ENCODE results near the gene GCC1. TPM values are rescaled to one million over a fixed set of nuclear protein-coding genes. Genes with fewer than 3 reads are reported as not detected.
"Not testable (repeated sequence)": the region's sequence is repeated elsewhere in the genome, so short reads cannot be mapped to it uniquely, and the experiment has no call there.

Gene GCC1
- total RNA-seq, 1 donor from 2014 or later = 11.2 TPM

- Histone ChIP-seq H3K9me3 (no peaks in the 10 kb centered on the region), H3K27me3 (no peaks in the 10 kb centered on the region), H3K36me3 (peaks cover 0 to 3% of the 10 kb centered on the region in 2 donors), H3K4me3 (no peak overlapping the region), H3K4me1 (no peaks in the 10 kb centered on the region), H3K27ac (no peak overlapping the region)
- intact Hi-C loops (cut with DNase I) = no loop called here
- DNase-seq (ENCODE audit: low spot score in 2 of 2) = no peak
- TF ChIP-seq CTCF (IDR thresholded peaks at IDR 0.05) = no peak
Measured at GRCh38 chr7:127571741-127572505, 13.5 kb downstream of the GCC1 start.

- intact Hi-C loops (cut with DNase I); DNase-seq (ENCODE audit: low spot score in 2 of 2); H3K4me1 ChIP-seq; H3K36me3 ChIP-seq; H3K4me3 ChIP-seq; H3K27ac ChIP-seq; H3K9me3 ChIP-seq; H3K27me3 ChIP-seq: not testable (repeated sequence)
Measured at GRCh38 chr7:127568034-127568433, 17.4 kb downstream of the GCC1 start.

- Histone ChIP-seq H3K9me3 (peaks cover 0 to 8% of the 10 kb centered on the region in 2 donors), H3K4me3 (no peak overlapping the region), H3K27ac (no peak overlapping the region), H3K27me3 (no peaks in the 10 kb centered on the region), H3K36me3 (no peaks in the 10 kb centered on the region), H3K4me1 (no peaks in the 10 kb centered on the region)
- TF ChIP-seq CTCF (IDR thresholded peaks at IDR 0.05) = no peak
- intact Hi-C loops (cut with DNase I) = no loop called here
- DNase-seq (ENCODE audit: low spot score in 2 of 2) = no peak
Measured at GRCh38 chr7:127566242-127566641, 19.2 kb downstream of the GCC1 start.

- intact Hi-C loops (cut with DNase I) = no loop called here
- Histone ChIP-seq H3K27me3 (no peaks in the 10 kb centered on the region), H3K4me3 (no peak overlapping the region), H3K27ac (no peak overlapping the region), H3K4me1 (no peaks in the 10 kb centered on the region), H3K36me3 (no peaks in the 10 kb centered on the region), H3K9me3 (peaks cover 0 to 2% of the 10 kb centered on the region in 2 donors)
- DNase-seq (ENCODE audit: low spot score in 2 of 2) = no peak
- peak in 1 of 3 experiments; percentile 16 for TF ChIP-seq CTCF (IDR thresholded peaks at IDR 0.05)
Measured at GRCh38 chr7:127557803-127558202, 27.6 kb downstream of the GCC1 start.

GRCh38 chr7:127556404-127556803 lies 29.0 kb downstream of the GCC1 start:
- TF ChIP-seq CTCF (IDR thresholded peaks at IDR 0.05) = no peak
- Histone ChIP-seq H3K4me3 (no peak overlapping the region), H3K36me3 (no peaks in the 10 kb centered on the region), H3K27ac (no peak overlapping the region), H3K27me3 (no peaks in the 10 kb centered on the region), H3K9me3 (no peaks in the 10 kb centered on the region), H3K4me1 (no peaks in the 10 kb centered on the region)
- intact Hi-C loops (cut with DNase I) = no loop called here
- DNase-seq (ENCODE audit: low spot score in 2 of 2) = no peak

GRCh38 chr7:127551941-127552340 lies 33.5 kb downstream of the GCC1 start:
- Histone ChIP-seq H3K4me1 (no peaks in the 10 kb centered on the region), H3K27me3 (no peaks in the 10 kb centered on the region), H3K4me3 (no peak overlapping the region), H3K27ac (no peak overlapping the region), H3K9me3 (no peaks in the 10 kb centered on the region), H3K36me3 (no peaks in the 10 kb centered on the region)
- intact Hi-C loops (cut with DNase I) = no loop called here
- no peak for DNase-seq (ENCODE audit: low spot score in 2 of 2)
- no peak for TF ChIP-seq CTCF (IDR thresholded peaks at IDR 0.05)

Data from ascending aorta (tissue), 2 donors.